Coronary artery (tissue), 2 donors: Measurements from ENCODE around the gene GTSF1L.

Source experiments
- DNase-seq: peaks from one replicate; pipeline ENCODE4 v3.0.0-alpha.2; 2017; ENCODE audit warnings: low spot score
- H3K27ac ChIP-seq, 2 donors: fragments of 200-600 bp; sonication (generic); one replicate each; pipeline ENCODE4 v1.5.1; 2016 to 2019
- H3K4me3 ChIP-seq: fragments of 200-600 bp; sonication (generic); 2 replicates; pipeline ENCODE4 v1.5.1; 2016; ENCODE audit warnings: mild to moderate bottlenecking, moderate library complexity
- TF ChIP-seq, protein P1 (sequence below): fragments of 200-600 bp; sonication (generic); IDR thresholded peaks from one replicate; pipeline ENCODE4 v1.5.1; 2019; ENCODE audit warnings: antibody characterized with exemption

GTSF1L gene

DNA sequence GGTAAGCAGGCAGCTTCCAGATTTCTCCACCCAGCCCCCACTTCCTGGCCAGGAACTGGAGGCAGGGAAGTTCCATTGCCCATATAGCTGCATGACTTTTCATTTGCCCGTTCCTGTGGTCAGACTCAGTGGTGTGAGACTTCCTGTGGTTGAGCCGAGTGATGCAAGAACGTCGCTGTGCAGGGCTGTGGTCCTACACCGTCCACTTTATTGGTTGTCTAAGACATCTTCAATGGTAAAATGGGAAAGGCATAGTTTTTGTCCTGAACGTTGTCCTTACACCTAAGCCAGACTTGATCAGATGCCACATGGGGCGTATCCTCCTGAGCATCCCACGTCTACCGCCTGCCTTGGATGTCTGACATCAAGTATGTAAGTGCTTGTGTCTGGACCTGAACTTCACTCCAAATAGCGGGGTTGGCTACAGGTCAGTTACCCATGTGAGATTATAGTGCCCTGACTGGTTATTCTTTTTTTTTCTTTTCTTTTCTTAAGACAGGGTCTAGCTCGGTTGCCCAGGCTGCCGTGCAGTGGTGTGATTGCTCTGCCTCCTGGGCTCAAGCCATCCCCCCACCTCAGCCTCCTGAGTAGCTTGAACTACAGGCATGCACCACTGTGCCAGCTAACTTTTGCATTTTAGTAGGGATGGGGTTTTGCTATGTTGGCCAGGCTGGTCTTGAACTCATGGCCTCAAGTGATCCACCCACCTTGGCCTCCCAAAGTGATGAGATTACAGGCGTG is 25.9 kb upstream of the GTSF1L start:
- DNase-seq, result no peak
- Histone ChIP-seq H3K4me3 (no peak overlapping the region), H3K27ac (no peak overlapping the region)
- TF ChIP-seq, protein P1, sequence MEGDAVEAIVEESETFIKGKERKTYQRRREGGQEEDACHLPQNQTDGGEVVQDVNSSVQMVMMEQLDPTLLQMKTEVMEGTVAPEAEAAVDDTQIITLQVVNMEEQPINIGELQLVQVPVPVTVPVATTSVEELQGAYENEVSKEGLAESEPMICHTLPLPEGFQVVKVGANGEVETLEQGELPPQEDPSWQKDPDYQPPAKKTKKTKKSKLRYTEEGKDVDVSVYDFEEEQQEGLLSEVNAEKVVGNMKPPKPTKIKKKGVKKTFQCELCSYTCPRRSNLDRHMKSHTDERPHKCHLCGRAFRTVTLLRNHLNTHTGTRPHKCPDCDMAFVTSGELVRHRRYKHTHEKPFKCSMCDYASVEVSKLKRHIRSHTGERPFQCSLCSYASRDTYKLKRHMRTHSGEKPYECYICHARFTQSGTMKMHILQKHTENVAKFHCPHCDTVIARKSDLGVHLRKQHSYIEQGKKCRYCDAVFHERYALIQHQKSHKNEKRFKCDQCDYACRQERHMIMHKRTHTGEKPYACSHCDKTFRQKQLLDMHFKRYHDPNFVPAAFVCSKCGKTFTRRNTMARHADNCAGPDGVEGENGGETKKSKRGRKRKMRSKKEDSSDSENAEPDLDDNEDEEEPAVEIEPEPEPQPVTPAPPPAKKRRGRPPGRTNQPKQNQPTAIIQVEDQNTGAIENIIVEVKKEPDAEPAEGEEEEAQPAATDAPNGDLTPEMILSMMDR, result no peak

- Histone ChIP-seq H3K4me3 (no peak overlapping the region), H3K27ac (no peak overlapping the region)
- DNase-seq, result no peak
- TF ChIP-seq, protein P1, result no peak
These were observed 25.2 kb upstream of the GTSF1L start for GRCh38 chr20:43752051-43752360.

- DNase-seq, result no peak
- Histone ChIP-seq H3K27ac (no peak overlapping the region), H3K4me3 (no peak overlapping the region)
- TF ChIP-seq, protein P1, result no peak
These were observed 24.6 kb upstream of the GTSF1L start for GRCh38 chr20:43751167-43752050.

DNA sequence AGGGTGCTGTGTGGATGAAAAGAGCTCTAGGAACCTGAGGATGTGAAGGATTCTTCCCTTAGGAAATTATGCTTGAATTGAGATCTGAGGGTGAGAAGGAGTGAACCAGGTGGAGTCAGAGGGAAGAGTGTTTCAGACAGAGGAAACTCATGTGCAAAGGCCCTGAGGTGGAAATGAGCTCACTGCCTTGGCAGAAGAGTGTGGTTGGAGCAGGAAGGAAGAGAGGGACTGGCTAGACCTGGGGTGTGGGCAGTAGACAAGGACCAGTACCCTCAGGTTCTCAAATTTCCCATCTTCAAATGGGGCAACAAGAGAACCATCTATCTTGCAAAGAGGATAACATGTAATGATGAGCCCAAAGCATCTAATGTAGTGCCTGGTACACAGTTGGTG is 24.0 kb upstream of the GTSF1L start:
- DNase-seq, result no peak
- no peak overlapping the region for H3K27ac ChIP-seq
- H3K4me3 ChIP-seq, result no peak overlapping the region
- TF ChIP-seq, protein P1, result no peak

- no peak overlapping the region for H3K4me3 ChIP-seq
- DNase-seq, result no peak
- TF ChIP-seq, protein P1, result peak; percentile 97
- H3K27ac ChIP-seq, result no peak overlapping the region
These were observed 23.0 kb upstream of the GTSF1L start for GRCh38 chr20:43749734-43750294.

GRCh38 chr20:43748274-43748673 is 21.5 kb upstream of the GTSF1L start:
- DNase-seq, result no peak
- H3K4me3 ChIP-seq, result no peak overlapping the region
- H3K27ac ChIP-seq, result no peak overlapping the region
- TF ChIP-seq, protein P1, result no peak
